Stimulated activated CD4-positive, alpha-beta T cell treated with anti-CD3 and anti-CD28 coated beads, TNF-alpha, amount 100 ng/mL, for 24 hours (primary cell): ENCODE data around the gene SEMA6D.
"Not testable (repeated sequence)": the region's sequence is repeated elsewhere in the genome, so short reads cannot be mapped to it uniquely, and the experiment has no call there.

ENCODE experiments used
- DNase-seq, 3 experiments: peaks; one replicate each; pipeline ENCODE4 v3.0.0-alpha.2; 2020; ENCODE audit warnings: low read depth in 3 of 3

The SEMA6D gene

GRCh38 chr15:47716516-47716915 is 789 bp upstream of the SEMA6D start:
- DNase-seq, result no peak

DNA sequence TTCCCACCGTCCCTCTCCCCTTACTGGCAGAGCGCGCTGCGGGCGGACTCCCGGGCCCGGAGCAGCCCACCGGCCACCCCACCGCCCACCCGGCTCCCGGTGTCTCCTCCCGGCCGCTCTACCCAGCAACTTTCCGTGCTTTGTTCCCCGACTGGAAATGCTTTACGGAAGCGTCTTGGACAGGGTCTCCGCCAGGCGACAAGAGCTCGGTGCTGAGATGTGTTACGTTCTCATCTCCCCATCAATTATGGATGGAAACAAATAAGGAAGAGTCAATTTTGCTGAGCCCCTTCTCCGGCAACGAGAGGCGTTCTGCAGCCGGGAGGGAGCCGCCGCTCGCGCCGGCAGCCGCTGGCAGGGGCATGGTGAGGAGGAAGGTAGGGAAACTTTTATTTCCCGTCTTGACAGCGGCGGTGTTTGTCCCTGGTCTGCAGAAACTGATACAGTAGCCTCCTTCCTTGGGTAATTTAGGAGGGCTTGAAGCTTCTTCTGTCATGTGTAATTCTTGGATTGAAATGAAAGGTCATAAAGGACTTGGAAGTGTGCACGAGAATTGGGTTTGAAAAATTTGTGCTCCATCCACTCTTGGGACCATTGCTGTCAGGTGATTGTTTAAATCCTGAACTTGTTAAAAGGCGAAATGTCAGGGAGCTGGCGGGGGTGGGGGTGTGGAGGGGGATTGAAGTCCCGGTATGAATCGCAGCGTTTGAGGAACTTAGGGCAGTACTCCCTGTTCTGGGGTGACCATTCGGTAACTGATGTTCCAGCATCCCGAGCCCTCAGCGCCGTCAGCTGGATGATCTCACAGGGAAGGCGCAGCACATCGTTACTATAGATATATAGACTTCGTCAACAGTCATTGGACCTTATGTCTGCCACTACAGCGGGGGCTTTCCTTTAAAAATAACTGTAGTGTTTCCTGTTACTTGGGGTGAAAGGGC is 1.5 kb downstream of the SEMA6D start:
- DNase-seq, result no peak

DNA sequence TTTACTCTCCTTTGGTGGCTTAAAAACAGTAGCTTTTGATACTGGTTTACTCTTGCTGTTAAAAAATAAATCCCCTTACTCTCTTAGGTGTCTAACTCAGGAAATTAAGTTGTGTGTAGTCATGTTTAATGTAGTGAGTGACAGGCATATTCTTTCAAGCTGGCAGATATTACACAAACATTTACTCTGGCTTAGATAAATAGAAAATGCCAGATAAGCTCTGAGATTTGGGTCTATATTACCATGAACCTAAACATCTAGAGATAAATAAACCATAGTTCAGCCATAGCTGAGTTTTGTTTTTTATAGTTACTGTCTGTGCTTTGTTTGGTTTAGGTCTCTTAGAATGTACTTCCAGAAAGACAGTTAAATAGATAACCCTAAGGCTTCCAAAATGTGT is 2.4 kb downstream of the SEMA6D start:
- DNase-seq, result no peak

DNA sequence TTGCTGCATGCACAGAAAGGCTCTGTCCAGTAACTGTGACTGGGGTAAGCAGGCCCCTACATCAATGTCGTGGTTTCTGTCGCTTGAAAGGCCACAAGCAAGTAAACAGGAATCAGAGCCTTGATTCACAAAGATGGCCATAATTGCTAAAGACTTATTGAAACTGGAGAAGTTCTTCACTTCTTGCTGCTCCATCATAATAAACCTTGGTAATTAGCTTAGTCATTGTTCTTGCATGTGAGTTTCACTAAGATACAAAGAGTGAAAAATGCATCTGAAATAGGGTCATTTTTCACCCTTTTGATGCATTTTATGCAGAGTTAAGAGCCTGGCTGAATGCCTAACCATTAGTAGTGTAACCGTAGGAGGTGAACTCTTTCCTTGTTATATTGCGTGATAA is 3.2 kb downstream of the SEMA6D start:
- DNase-seq, result no peak

GRCh38 chr15:47721676-47722075 is 4.4 kb downstream of the SEMA6D start:
- DNase-seq, result no peak

DNA sequence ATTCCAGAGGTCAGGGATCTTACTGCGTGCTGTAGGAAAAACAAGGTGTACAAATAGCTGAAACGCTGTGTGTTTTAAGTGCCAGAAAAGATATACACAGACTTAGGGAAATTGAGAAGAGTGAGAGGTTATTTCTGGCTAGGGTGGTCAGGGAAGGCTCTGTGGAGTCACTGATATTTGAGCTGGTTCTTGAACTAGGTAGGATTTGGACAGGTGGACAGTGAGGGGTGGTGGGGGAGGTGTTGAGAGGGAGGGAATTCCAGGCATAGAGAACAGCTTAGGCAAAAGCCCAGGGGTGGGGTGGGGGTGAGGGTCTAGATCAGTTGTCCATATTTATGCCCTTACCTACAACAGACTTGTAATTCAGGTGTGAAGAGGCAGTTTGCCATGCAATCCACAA is 7.0 kb downstream of the SEMA6D start:
- DNase-seq, result no peak

- no peak for DNase-seq
Measured at GRCh38 chr15:47725051-47725450, 7.7 kb downstream of the SEMA6D start.

- DNase-seq, result no peak
Measured at GRCh38 chr15:47725906-47726305, 8.6 kb downstream of the SEMA6D start.

GRCh38 chr15:47726399-47726823 is 9.1 kb downstream of the SEMA6D start:
- no peak for DNase-seq

- no peak for DNase-seq
Measured at GRCh38 chr15:47727137-47727536, 9.8 kb downstream of the SEMA6D start.

GRCh38 chr15:47727676-47728075 is 10.4 kb downstream of the SEMA6D start:
- no peak for DNase-seq

DNA sequence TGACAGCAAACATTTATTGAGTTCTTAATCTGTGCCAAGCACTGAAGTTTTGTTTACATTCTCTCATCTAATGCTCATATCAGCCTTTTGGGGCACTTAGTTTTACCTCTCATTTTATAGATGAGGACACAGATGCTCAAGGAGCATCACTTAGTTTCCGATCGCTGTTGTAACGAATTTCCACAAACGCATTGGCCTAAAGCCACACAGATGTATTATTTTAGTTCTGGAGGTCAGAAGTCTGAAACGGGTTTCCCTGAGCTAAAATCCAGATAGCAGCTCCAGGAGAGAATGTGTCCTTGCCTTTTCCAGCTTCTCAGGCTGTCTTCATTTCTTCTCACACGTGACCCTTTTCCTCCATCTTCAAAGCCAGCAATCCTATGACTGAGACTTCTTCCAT is 11.1 kb downstream of the SEMA6D start:
- DNase-seq, result no peak

GRCh38 chr15:47728886-47729285 is 11.6 kb downstream of the SEMA6D start:
- DNase-seq, result no peak

- no peak for DNase-seq
Measured at GRCh38 chr15:47731230-47731629, 13.9 kb downstream of the SEMA6D start.

- DNase-seq, result no peak
Measured at GRCh38 chr15:47732248-47732647, 14.9 kb downstream of the SEMA6D start.

GRCh38 chr15:47733085-47733484 is 15.8 kb downstream of the SEMA6D start:
- DNase-seq, result no peak

DNA sequence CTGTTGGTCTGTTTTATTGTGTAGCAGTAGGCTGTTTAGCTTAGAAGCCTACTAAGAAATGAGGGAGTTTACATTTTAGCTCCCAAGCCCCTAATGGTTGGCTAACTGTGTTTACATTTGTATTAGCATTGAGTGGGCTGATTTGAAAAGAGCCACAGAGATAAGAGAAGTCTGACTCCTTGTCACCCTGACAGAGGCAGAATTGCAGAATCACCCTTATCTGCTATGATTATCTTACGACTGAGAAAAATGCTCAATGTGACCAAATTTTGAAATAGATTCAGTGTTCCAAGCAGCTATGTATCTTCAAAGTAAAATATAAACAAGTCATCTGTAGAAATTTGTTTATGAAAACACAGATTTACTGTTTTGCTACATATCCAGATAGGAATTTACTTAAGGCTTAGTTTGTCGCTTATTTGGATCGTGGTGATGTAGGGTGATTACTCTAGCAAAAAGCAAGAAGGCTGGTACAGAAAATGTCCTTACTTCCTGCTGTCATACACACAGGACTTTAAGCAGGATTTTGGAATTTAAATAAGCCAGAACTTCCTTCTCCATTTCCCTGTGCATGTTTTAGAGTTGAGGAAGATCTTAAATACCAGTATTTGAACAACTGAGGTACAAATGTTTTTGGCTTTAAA is 19.0 kb downstream of the SEMA6D start:
- no peak for DNase-seq

DNA sequence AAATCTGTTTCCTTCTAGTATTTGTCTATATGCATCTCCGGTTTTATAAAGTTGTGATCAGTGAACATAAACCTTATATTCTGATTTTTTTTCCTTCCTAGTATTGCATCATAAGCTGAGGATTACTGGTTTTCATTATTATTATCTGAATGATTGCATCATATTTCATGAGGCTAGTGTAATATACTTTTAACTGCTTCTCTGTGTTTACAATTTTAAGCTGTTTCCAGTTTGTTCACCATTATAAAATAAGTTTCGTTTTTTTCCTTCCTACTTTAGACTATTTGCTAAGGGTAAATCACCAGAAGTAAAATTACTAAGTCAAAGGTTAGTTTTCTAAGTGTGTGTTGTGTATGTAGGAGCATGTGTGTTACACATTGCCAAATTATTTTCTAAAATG is 20.2 kb downstream of the SEMA6D start:
- DNase-seq, result no peak

DNA sequence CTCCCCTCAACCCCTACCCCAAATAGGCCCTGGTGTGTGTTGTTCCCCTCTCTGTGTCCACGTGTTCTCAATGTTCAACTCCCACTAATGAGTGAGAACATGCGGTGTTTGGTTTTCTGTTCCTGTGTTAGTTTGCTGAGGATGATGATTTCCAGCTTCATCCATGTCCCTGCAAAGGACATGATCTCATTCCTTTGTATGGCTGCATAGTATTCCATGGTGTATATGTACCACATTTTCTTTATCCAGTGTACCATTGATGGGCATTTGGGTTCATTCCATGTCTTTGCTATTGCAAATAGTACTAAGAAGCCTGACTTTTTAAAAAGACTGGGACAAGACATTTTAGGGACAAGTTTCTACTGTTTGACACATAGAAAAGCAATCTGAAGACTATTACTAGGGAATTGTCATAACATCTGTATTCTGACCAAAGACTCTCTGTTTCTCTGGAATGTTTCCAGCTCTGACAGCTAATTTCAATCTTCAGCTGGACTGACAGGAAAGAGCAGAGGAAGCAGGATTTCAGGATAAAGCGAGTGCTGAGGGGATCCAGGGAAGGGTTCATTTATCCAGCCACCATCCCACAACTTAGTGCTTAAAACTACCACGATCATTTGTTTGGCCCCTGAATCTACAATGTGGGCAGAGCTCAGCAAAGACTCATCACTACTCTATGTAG is 21.0 kb downstream of the SEMA6D start:
- not testable (repeated sequence) for DNase-seq

DNA sequence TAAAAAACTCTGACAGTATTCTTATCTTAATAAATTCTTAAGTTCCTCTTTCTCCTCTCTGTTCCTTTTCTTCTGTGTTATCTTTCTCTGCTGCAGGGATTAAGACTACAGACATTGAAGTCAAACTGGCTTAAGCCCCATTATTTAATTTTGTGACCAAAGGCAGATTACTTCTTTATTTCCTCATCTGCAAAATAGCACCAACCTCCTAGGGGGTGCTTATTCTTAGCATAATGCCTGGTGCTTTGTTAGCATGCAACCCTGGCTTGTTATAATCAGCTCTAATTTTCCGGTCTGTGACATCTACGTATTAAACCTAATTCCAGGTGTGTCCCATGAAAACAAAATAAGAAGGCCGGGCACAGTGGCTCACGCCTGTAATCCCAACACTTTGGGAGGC is 23.8 kb downstream of the SEMA6D start:
- DNase-seq, result no peak

DNA sequence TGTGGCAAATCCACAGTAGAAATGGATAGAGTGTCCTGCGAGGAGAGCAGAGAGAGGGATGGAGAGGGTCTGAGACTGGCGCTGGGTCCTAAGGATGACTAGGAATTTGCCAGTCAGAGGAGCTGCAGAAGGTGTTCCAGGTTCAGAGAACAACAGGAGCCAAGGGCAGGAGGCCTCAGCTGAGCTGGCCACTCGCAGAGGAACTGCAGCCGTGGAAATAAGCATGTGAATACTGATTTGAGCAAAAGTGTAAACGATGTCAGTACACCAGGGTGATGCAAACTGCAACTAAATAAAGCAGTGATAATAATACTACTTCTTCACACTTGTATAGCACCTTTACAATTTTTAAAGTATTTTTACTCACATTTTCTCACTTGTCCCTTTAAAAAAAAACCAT is 24.6 kb downstream of the SEMA6D start:
- DNase-seq, result no peak

GRCh38 chr15:47742334-47742733 is 25.0 kb downstream of the SEMA6D start:
- DNase-seq, result no peak

DNA sequence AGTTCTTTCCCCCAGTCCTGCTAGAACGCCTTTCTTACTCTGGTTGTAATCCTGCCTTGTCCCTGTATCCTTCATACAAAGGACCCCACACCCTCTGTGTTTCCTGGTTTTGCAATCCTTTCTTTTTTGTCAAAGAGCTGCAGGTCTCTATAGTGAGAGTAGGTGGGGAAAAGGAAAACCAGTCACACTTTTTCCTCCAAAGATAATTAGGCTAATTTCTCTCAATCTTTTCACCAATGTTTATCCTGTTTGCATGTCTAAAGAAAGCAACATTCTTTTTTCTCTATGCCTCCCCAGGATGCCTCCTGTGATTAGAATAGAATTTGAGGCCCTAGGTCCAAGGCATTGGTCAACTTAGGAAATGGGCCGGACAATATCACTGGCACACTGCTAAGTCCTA is 25.4 kb downstream of the SEMA6D start:
- DNase-seq, result no peak
